ENCODE data around the gene FATE1. TPM values are rescaled to one million over a fixed set of nuclear protein-coding genes. Genes with fewer than 3 reads are reported as not detected.

The FATE1 gene
- total and polyA plus RNA-seq, 4 donors: not detected

- 87% methylated on average over 4 of the region's 4 CpGs for WGBS
- H3K9me3 ChIP-seq (ENCODE audit: control insufficient read depth in 4 of 4, low read length in 3 of 4): no peaks in the 10 kb centered on the region
- no peak overlapping the region for H3K9ac ChIP-seq (ENCODE audit: low read depth in 1 of 2, low read length in 2 of 2)
- no peak for DNase-seq (ENCODE audit: low spot score)
- no peak overlapping the region for H3K27ac ChIP-seq (ENCODE audit: low read depth in 1 of 2, low read length in 2 of 2)
- no peak overlapping the region for H3K4me3 ChIP-seq (ENCODE audit: low read depth in 1 of 3, low read length in 3 of 3)
- peaks cover 0 to 1% (median 0%) of the 10 kb centered on the region in 4 donors for H3K4me1 ChIP-seq (ENCODE audit: control insufficient read depth in 4 of 4, insufficient read depth in 4 of 4, low read length in 3 of 4)
- no peaks in the 10 kb centered on the region for H3K36me3 ChIP-seq (ENCODE audit: control insufficient read depth in 4 of 4, insufficient read depth in 3 of 4, low read depth in 1 of 4, low read length in 3 of 4)
- TF ChIP-seq FOXA2 (IDR thresholded peaks at IDR 0.05) (no peak), HNF4G (IDR thresholded peaks at IDR 0.05) (no peak), SP1 (IDR thresholded peaks at IDR 0.05) (no peak), RXRA (IDR thresholded peaks at IDR 0.05) (no peak), TAF1 (conservative IDR thresholded peaks at IDR 0.05) (no peak), YY1 (IDR thresholded peaks at IDR 0.05) (no peak), MAX (IDR thresholded peaks at IDR 0.05) (no peak), JUND (IDR thresholded peaks at IDR 0.05) (no peak), RAD21 (IDR thresholded peaks at IDR 0.05) (no peak), CTCF (IDR thresholded peaks at IDR 0.05; ENCODE audit: low read depth, low read length, missing input control) (no peak), HNF4A (conservative IDR thresholded peaks at IDR 0.05) (no peak), GABPA (IDR thresholded peaks at IDR 0.05 in 1 of 2, conservative IDR thresholded peaks at IDR 0.05 in 1 of 2) (no peak), ZBTB33 (IDR thresholded peaks at IDR 0.05) (no peak), NR2F2 (IDR thresholded peaks at IDR 0.05) (no peak), FOXA1 (IDR thresholded peaks at IDR 0.05) (no peak)
- TF ChIP-seq, protein P1, sequence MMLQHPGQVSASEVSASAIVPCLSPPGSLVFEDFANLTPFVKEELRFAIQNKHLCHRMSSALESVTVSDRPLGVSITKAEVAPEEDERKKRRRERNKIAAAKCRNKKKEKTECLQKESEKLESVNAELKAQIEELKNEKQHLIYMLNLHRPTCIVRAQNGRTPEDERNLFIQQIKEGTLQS (IDR thresholded peaks at IDR 0.05): no peak
- TF ChIP-seq, protein P2, sequence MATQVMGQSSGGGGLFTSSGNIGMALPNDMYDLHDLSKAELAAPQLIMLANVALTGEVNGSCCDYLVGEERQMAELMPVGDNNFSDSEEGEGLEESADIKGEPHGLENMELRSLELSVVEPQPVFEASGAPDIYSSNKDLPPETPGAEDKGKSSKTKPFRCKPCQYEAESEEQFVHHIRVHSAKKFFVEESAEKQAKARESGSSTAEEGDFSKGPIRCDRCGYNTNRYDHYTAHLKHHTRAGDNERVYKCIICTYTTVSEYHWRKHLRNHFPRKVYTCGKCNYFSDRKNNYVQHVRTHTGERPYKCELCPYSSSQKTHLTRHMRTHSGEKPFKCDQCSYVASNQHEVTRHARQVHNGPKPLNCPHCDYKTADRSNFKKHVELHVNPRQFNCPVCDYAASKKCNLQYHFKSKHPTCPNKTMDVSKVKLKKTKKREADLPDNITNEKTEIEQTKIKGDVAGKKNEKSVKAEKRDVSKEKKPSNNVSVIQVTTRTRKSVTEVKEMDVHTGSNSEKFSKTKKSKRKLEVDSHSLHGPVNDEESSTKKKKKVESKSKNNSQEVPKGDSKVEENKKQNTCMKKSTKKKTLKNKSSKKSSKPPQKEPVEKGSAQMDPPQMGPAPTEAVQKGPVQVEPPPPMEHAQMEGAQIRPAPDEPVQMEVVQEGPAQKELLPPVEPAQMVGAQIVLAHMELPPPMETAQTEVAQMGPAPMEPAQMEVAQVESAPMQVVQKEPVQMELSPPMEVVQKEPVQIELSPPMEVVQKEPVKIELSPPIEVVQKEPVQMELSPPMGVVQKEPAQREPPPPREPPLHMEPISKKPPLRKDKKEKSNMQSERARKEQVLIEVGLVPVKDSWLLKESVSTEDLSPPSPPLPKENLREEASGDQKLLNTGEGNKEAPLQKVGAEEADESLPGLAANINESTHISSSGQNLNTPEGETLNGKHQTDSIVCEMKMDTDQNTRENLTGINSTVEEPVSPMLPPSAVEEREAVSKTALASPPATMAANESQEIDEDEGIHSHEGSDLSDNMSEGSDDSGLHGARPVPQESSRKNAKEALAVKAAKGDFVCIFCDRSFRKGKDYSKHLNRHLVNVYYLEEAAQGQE (IDR thresholded peaks at IDR 0.05): no peak
- no peaks in the 10 kb centered on the region for H3K27me3 ChIP-seq (ENCODE audit: control insufficient read depth in 4 of 4, insufficient read depth in 4 of 4, low read length in 3 of 4)
Observed at GRCh38 chrX:151676196-151676595, 39.6 kb upstream of the FATE1 start.

Measured in liver (tissue), 9 donors.